Lung microvascular endothelial cell (primary cell): ENCODE data around the gene MED16. TPM values are rescaled to one million over a fixed set of nuclear protein-coding genes. Genes with fewer than 3 reads are reported as not detected.
"Not testable (repeated sequence)": the region's sequence is repeated elsewhere in the genome, so short reads cannot be mapped to it uniquely, and the experiment has no call there.

Experiments used
- DNase-seq, 2 donors: peaks; one replicate each; pipeline versions ENCODE4 v3.0.0 to v3.0.0-alpha.2; 2010; ENCODE audit warnings: low read depth in 2 of 2
- total RNA-seq: library from RNA; depleted of rRNA; stranded (reverse); fragments of >200 nt; gene quantifications from 2 replicates; pipeline ENCODE4 v1.2.1, GENCODE V29; 2014

MED16 gene
- total RNA-seq, 1 donor from 2014 or later: 19.0 TPM

GRCh38 chr19:911197-912033 is 18.4 kb upstream of the MED16 start:
- DNase-seq: no peak

GRCh38 chr19:907183-907853 is 14.3 kb upstream of the MED16 start:
- no peak for DNase-seq

- no peak for DNase-seq
These were observed 13.5 kb upstream of the MED16 start for GRCh38 chr19:906480-906879.

GRCh38 chr19:904545-904944 is 11.6 kb upstream of the MED16 start:
- no peak for DNase-seq

GRCh38 chr19:903266-903797 is 10.3 kb upstream of the MED16 start:
- DNase-seq: no peak

- DNase-seq: no peak
These were observed 9.6 kb upstream of the MED16 start for GRCh38 chr19:902446-903226.

GRCh38 chr19:902093-902370 is 9.0 kb upstream of the MED16 start:
- DNase-seq: no peak

GRCh38 chr19:901216-902092 is 8.5 kb upstream of the MED16 start:
- no peak for DNase-seq

GRCh38 chr19:900302-901111 is 7.5 kb upstream of the MED16 start:
- DNase-seq: no peak

- no peak for DNase-seq
These were observed 7.0 kb upstream of the MED16 start for GRCh38 chr19:900043-900301.

GRCh38 chr19:899336-900042 is 6.5 kb upstream of the MED16 start:
- DNase-seq: no peak

GRCh38 chr19:898663-899062 is 5.7 kb upstream of the MED16 start:
- DNase-seq: no peak

GRCh38 chr19:897442-898039 is 4.6 kb upstream of the MED16 start:
- DNase-seq: no peak

- DNase-seq: no peak
These were observed 4.0 kb upstream of the MED16 start for GRCh38 chr19:896999-897398.

GRCh38 chr19:896434-896833 is 3.4 kb upstream of the MED16 start:
- no peak for DNase-seq

- no peak for DNase-seq
These were observed 619 bp downstream of the MED16 start for GRCh38 chr19:892243-892893.

GRCh38 chr19:891421-892200 is 1.4 kb downstream of the MED16 start:
- DNase-seq: not testable (repeated sequence)

GRCh38 chr19:890831-891230 is 2.2 kb downstream of the MED16 start:
- DNase-seq: no peak
